GM19239 (cell line): ENCODE data around the gene ALK.

Experiments
- DNase-seq: peaks from one replicate; pipeline ENCODE4 v3.0.0; 2011; ENCODE audit warnings: low spot score; ENCODE audit not compliant: insufficient read length
- FAIRE-seq: peaks from 2 replicates; lab custom pipeline; 2011; peaks lifted over from hg19 to GRCh38; lab: Jason Lieb, UNC

The ALK gene

DNA sequence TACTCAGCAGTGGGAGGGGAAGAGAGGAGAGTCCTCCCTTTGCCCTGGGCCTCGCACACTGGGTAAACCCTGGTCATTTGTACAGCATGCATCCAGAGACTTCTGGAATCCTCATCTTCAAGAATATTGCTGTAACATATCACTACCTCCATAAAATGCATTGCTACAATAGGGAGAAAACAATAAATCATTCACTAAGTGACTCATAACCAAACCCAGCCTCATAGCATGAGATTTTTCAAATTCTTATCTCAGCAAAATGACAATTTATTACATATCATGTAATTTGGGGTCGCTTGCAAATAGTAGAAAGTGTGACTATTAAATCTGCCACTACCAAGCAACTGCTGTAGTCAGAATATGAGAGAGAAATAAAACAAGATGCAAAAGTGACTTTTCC, 189.4 kb downstream of the ALK start:
- DNase-seq (no peak), FAIRE-seq (no peak)

- no peak for DNase-seq
- FAIRE-seq: no peak
Observed at GRCh38 chr2:29729932-29730331, 191.5 kb downstream of the ALK start.

- FAIRE-seq (no peak), DNase-seq (no peak)
Observed at GRCh38 chr2:29729401-29729800, 192.0 kb downstream of the ALK start.

GRCh38 chr2:29726976-29727375, 194.4 kb downstream of the ALK start:
- DNase-seq (no peak), FAIRE-seq (no peak)

- FAIRE-seq (no peak), DNase-seq (no peak)
Observed at GRCh38 chr2:29725610-29726009, 195.8 kb downstream of the ALK start.

DNA sequence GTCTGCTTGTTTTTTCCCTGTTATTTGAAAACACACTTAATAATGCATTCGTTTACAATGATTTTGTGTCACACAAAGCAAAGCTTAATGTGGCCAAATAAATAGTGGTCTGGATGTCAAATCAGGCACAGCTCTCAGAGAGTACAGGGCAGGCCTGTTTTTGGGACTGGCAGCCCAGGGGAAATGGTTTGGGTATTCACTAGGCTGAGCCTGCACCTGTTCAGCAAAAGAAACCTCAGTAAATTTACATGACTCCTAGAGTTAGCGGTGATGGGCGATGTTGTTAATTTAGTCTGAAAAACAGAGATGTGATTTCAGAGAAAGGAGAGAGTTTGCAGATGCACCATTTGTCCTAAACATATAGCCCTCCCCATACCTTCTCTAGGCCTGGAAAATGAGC, 197.1 kb downstream of the ALK start:
- no peak for DNase-seq
- peak; percentile 49 for FAIRE-seq

DNA sequence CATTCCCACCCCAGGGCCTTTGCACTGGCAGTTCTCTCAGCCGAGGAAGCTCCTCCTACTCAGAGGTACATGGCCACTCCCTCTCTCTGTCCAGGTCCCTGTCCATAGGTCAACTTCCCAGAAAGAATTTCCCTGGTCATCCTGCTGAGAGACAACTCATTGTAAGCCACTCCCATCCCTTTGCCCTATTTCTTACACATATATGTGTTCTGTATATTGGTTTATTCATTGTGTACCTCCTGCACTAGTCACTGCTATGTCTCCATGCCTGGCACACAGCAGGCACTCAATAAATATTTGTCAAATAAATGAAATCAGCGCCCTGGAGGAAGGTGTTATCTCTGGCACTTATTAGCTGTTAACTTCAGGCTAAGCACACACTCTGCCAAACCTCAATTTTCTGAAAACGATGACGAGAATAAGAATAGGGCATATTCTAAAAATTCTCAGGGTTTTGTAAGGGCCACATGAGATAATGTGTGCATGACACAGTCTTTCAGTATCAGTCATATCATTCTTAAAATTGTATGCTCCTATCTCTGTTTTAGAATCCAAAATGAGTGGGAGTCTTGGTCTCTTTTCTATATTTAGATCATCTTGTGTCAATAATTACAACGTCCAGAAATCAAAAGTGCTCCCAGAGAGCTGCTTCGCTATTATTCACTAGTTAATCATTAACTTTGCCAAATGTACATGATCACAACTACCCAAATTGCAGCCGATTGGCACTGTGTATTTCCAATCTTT, 198.0 kb downstream of the ALK start:
- DNase-seq: peak; percentile 23
- peak; percentile 87 for FAIRE-seq

GRCh38 chr2:29719639-29720038, 201.7 kb downstream of the ALK start:
- FAIRE-seq (no peak), DNase-seq (no peak)

DNA sequence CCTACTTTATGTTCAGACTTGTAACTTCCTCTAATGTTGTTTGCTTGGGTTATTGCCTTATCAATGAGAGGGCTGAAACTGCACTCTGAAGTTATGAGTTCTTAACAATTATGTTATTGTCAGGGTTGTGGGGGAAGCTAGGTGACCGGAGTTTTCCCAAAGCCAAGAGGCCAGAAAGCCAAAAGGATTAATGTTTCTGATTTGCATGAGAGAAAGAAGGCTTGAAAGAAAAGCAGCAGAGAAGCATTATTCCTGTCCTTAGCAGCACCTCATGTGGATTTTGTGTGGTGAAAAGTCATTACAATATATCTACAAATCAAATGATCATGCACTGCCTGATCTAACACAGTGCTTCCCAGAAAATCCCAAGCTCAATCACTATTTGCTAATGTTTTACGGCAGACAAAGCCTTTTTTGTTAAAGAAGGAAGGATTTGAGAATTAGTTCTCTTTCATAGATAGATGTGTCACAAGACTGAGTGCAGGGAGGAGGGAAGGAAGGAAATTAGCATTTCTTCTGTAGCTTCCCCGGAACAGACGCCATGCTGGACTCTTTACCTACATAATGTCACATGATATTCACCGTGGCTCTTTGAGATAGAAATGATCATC, 203.2 kb downstream of the ALK start:
- FAIRE-seq (no peak), DNase-seq (no peak)

GRCh38 chr2:29715655-29716054, 205.7 kb downstream of the ALK start:
- FAIRE-seq (no peak), DNase-seq (no peak)

GRCh38 chr2:29714333-29714732, 207.1 kb downstream of the ALK start:
- no peak for FAIRE-seq
- no peak for DNase-seq

DNA sequence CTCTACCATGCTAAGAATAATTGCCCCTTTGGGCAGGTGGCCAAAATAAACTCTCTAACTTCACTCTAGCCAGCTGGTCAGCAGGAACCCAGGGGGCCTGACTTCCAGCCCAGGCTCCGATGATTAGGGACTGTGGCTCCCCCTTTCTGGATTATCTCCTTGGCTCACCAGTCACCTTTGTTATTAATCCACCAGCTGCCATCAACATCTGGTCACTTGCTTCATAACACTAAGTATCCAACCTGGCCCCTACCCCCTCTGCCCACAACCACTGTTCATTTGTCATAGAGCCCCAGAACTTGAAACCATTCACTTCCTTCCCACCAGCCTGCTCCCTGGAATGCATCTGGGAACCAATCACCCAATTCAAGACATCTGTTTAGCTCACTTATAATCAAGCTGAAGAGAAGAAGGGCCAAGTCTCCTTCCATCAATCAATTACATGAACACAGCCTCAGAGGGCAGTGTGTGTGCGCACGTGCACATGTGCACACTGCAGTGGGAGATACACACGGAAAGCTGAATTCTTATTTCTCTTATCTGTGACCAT, 215.1 kb downstream of the ALK start:
- DNase-seq (no peak), FAIRE-seq (no peak)

GRCh38 chr2:29705616-29706015, 215.8 kb downstream of the ALK start:
- DNase-seq: no peak
- no peak for FAIRE-seq

- FAIRE-seq: no peak
Observed at GRCh38 chr2:29703336-29703735, 218.1 kb downstream of the ALK start.

DNA sequence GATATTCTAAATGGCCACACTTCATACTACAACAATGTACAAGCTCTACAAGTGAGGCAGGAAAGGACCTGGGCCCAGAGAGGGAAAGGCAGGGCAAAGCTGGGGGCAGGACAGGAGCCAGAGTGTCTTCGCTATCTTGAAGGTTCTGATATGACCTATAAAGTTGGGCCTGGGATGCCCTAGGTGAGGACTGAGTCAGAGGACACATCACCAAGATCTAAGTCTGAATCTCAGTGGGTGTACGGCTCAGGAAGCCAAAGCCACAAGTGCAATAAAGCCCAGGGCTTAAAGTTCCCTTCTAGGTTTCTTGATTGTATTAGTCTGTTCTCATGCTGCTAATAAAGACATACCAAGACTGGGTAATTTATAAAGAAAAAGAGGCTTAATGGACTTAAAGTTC, 219.1 kb downstream of the ALK start:
- no peak for DNase-seq
- no peak for FAIRE-seq

More at GRCh38 chr2:29703336-29703735, 218.1 kb downstream of the ALK start:
- DNase-seq: no peak

DNA sequence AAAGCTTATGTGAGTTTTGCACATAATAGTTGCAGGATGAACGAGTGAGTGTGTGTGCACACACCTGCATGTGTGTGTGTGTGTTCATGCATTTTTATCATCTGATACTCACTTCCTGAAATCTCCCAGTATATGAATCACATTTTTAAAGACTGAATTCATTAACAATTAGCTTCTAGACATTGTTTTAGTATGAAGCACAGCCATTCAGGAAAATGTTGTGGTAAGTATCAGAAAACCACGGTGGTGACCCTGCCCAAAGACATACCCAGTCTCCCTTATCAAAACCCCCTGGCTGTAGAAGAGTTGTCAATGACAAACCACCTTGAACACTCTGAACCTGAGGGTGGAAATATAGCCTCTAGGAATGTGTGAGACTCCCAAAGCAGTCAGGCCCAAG, 220.8 kb downstream of the ALK start:
- DNase-seq (no peak), FAIRE-seq (no peak)

- DNase-seq: no peak
- FAIRE-seq: no peak
Observed at GRCh38 chr2:29699045-29699444, 222.3 kb downstream of the ALK start.

GRCh38 chr2:29698216-29698615, 223.2 kb downstream of the ALK start:
- DNase-seq (no peak), FAIRE-seq (no peak)

DNA sequence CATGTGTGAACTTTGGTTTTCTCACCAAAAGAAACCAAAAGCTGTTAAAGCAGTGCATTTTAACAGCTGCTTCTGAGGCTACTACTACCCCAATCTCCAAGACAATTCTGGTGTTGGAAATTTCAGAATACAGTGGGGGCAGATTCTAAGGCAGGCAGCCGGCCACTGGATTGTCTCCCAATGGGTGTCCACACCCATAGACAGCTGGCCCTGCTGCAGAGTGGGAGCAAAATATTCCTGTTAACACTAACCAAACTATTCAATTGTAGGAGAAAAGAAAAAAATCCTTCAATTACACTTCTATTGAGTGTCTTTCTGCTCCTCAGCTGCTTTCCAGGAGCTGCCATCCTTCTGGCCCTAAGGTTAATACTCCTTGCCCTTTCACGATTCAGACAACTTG, 223.7 kb downstream of the ALK start:
- no peak for FAIRE-seq
- DNase-seq: no peak

DNA sequence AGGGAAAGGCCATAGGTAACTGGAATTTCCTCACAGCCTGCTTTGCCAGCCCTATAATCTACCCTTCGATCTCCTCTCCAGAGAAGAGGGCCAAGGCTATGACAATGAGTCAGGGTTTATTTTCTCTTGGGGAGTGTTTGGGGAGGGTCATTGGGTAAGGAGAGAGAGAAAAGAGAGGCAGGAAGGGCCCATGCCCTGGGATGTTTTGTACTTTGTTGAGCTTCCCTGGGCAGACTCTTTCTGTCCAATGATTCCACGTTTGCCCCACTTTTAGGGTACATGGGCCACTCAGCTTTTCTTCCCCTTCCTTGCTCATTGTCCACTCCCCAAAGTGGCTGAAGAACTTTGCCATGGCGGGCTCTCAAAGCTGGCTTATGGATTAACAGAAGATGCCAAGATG, 224.2 kb downstream of the ALK start:
- no peak for DNase-seq
- no peak for FAIRE-seq

- FAIRE-seq (no peak), DNase-seq (no peak)
Observed at GRCh38 chr2:29694741-29695140, 226.6 kb downstream of the ALK start.
